NK-92 (cell line): ENCODE results near the gene TEX38.
"Not testable (repeated sequence)": the region's sequence is repeated elsewhere in the genome, so short reads cannot be mapped to it uniquely, and the experiment has no call there.

ENCODE experiments used
- DNase-seq: peaks from one replicate; lab custom pipeline; 2025; ENCODE audit not compliant: unreplicated experiment; lab: John Stamatoyannopoulos, UW

TEX38 gene

GRCh38 chr1:46671554-46671953 lies at the start of gene TEX38:
Gene TEX38 (plus strand): TSS chr1:46671854. CDS start chr1:46671935, 81 bp downstream.
- no peak for DNase-seq

GRCh38 chr1:46621930-46622329 lies 49.7 kb upstream of the TEX38 start:
- DNase-seq, result no peak

- DNase-seq, result no peak
Observed at GRCh38 chr1:46622344-46622743, 49.3 kb upstream of the TEX38 start.

DNA sequence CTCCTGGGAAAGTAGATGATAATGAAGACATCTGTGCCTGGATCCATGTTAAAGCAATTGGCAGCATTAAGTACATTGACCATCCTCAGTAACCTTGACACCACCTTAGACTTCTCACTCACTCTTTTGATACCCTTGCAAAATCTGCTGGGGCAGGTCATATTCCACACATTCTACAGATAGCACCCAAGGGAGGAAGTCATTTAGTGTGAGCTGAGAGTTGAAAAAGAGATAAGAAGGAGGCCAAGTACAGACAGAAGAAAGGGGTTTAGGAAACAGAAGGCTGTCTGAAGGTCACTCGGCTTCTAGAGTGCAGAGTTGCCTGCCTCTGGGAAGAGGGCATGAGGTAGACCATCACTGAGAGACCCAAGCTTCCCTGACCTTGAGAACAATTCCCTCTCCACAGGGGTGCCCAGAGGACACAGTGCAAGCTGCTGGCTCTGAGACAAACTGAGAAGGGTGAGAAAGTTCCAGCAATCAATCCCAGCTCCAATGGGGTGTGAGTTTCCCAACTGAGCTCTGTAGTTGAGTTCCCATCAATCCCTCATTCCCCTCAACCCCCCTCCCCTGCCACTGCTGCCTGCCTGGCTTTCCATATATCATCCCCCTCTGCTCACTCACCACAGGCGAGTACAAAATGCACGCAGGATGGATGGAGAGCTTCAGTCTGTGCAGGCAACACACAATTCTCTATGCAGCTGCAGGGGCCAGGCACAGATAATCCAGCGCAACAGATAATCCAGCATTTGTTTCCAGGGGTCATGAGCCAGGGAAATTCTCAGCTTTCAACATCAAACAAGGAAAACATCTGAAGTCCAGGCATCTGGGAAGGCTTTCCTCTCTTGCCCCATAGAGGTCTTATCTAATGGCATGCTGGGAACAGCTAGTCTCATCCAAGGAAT lies 47.7 kb upstream of the TEX38 start:
- no peak for DNase-seq

- no peak for DNase-seq
Observed at GRCh38 chr1:46630719-46631118, 40.9 kb upstream of the TEX38 start.

DNA sequence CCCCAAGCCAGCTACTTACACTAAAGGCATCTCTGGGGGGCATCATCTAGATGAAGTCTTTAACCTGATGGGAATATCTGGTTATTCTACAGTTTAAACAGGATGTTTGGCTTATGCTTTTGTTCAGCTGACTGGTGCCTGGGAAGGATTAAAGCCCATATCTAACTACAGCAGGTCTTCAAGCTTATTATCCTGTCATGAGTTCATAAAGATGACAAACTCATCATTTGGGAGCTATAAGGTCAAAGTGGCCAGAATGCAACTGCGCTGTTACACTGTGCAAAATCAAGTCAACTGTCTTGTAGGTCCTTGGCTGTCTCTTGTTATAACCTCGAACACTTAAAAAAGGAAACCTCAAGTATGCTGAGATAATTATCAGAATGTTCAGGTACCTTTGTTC lies 36.4 kb upstream of the TEX38 start:
- DNase-seq, result no peak

GRCh38 chr1:46637444-46638083 lies 34.1 kb upstream of the TEX38 start:
- no peak for DNase-seq

GRCh38 chr1:46638921-46639320 lies 32.7 kb upstream of the TEX38 start:
- DNase-seq, result no peak

DNA sequence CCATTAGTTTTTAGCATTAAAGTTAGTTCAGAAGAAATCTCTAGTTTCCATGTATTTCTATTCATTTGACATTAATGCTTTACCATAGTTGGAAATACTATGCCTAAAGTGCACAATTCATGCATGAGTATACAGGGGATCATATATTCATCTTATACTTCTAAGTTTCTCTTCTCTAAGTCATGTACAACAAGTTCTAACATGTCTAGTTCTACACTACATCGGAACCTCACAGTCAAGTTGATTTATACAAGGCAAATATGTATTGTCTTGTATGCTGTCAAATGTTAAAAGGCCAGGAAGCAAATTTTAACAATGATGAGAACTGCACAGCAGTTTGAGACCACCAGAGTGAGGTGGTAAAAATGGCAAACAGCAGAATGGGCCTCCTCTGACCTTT lies 32.1 kb upstream of the TEX38 start:
- DNase-seq, result no peak

- DNase-seq, result no peak
Observed at GRCh38 chr1:46642115-46642680, 29.5 kb upstream of the TEX38 start.

GRCh38 chr1:46643368-46643775 lies 28.3 kb upstream of the TEX38 start:
- no peak for DNase-seq

DNA sequence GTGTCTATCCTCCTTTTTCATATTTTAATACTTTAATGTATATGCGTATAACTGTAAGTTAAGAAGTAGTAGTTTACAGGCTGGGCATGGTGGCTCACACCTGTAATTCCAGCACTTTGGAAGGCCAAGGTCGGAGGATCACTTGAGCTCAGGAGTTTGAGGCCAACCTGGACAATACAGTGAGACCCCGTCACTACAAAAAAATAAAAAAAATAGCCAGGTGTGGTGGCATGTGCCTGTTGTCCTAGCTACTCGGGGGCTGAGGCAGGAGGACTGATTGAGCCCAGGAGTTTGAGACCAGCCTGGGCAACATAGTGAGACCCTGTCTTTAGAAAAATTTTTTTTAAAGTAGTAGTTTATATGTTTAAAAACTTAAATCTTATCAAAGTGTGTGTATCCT lies 25.8 kb upstream of the TEX38 start:
- no peak for DNase-seq

GRCh38 chr1:46646331-46646730 lies 25.3 kb upstream of the TEX38 start:
- DNase-seq, result no peak

- no peak for DNase-seq
Observed at GRCh38 chr1:46646844-46647243, 24.8 kb upstream of the TEX38 start.

- no peak for DNase-seq
Observed at GRCh38 chr1:46647611-46648010, 24.0 kb upstream of the TEX38 start.

- no peak for DNase-seq
Observed at GRCh38 chr1:46649764-46650163, 21.9 kb upstream of the TEX38 start.

GRCh38 chr1:46650491-46650890 lies 21.2 kb upstream of the TEX38 start:
- no peak for DNase-seq

DNA sequence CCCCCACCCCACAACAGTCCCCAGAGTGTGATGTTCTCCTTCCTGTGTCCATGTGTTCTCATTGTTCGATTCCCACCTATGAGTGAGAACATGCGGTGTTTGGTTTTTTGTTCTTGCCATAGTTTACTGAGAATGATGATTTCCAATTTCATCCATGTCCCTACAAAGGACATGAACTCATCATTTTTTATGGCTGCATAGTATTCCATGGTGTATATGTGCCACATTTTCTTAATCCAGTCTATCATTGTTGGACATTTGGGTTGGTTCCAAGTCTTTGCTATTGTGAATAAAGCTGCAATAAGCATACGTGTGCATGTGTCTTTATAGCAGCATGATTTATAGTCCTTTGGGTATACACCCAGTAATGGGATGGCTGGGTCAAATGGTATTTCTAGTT lies 20.5 kb upstream of the TEX38 start:
- not testable (repeated sequence) for DNase-seq

DNA sequence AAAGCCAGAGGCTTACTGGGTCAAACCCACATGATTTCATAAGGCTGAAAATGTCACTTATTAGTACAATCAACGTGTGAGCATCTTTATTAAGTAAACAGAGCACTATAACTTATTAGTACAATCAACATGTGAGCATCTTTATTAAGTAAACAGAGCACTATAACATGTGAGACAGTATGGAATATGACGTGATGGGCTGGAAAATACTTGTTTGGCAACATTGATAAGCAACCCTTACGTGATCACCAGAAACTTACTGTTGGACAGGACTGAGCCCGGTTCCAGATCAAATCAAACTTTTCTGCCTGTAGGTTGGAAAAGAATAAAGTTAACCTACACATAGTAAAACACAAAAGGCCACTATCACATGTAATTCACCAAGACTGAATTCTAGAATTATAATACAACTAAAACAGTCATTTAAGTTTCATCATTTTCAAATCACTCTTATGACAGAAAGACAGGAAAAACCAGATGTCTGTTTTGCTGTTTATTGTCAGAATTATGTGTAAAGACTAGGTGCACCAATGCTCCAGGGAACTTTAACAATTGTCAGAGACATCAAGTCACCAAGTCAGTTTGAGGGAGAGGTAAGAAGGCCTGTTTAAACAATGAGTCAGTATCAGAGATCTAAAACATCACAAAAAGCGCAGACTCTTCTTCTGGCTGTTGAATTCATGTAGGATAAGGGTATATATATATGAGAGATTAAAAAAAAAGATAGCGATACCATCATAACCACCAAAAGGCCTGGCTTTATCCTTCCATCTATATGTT lies 19.1 kb upstream of the TEX38 start:
- no peak for DNase-seq

DNA sequence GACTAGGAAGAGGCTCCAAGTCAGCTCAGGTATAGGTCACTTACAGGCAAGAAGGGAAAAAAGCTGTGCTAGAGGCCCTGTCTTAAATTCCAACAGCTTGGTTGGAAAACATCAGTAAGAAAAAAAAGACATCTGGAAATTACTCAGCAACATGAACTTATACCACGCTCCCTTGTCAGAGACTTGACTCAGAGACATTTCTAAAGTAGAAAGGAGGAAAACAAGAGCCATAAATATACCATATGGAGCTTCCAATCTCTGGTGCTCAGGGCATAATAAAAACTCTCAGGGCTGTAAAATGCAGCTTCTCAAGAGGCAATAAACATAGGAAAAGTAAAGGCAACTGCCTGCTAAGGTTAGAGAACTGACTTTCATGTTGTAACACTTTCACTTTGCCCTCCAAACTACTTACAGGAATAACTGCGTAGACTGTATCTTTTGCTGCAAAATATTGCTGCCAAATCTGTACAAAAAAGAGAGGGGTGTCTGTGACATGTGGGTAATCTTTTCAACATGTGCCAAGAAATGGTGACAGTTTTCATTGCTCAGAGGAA lies 18.2 kb upstream of the TEX38 start:
- DNase-seq, result no peak

DNA sequence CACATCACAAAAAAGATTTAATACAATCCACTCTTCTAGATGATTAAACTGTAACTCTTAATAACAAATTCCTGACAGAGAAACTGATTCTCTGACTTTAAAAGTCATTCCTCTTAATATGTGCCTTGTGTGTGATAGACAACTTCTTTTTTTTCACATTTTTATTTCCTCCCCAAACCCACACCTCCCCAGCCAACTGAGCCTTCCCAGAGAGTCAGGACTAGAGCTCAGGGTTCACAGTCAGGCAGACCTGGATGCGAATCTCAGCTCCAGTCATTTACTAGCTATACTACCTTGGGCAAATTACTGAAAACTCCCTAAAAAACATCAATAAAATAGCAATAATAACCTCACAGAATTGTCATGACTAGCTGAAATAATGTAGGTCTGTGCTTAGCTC lies 17.6 kb upstream of the TEX38 start:
- no peak for DNase-seq
